ENCODE measurements around the gene TIMM50.
"Not testable (repeated sequence)": the region's sequence is repeated elsewhere in the genome, so short reads cannot be mapped to it uniquely, and the experiment has no call there.

Gene TIMM50

DNA sequence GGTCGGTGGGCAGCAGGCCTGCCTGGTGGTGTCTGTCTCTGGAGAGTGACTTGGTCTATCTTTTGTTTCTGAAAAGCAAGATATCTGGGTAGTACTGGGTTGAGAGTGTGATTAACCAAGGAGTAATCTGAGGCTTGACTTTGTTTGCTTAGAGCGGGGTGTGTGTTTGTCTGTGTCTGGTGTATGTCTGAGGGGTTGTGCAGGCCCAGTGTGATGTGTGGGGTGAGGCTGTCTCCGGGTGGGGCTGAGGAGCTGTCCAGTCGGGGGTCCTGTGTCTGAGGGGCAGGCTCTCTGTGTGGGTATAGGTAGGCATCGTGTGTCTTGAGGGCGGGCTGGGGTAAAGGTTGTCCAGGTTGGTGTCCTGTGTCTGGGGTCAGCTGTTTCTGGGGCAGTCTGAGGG is 11.1 kb upstream of the TIMM50 start:
- no peak for DNase-seq (ENCODE audit: low spot score)

DNA sequence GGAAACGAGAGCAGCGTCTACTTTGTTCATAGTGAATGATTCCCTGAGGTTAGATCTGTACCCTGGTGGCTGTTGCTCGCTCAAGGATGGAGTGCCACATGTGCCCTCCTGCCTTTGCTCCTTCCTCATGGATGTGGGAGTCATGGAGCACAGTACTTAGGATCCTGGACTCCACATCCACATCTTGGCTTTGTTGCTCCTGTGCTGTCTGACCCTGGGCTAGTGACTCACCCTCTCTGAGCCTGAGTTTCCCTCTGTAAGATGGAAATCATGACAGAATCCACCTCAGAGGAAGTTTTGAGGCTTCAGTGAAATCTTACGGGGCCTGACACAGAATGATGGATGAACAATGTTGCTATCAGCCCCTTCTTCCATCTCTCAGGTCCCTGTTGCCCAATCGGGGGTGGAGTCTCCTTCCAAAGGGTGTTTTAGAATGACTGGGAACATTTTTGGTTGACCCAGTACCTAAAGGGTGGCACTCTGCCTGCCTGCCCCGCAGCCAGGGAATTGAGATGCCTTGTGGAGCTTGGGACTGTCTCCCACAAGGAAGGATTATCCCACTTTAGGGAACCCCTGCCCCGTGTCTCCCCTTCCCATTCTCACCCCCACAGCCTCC is 9.8 kb upstream of the TIMM50 start:
- no peak for DNase-seq (ENCODE audit: low spot score)

DNA sequence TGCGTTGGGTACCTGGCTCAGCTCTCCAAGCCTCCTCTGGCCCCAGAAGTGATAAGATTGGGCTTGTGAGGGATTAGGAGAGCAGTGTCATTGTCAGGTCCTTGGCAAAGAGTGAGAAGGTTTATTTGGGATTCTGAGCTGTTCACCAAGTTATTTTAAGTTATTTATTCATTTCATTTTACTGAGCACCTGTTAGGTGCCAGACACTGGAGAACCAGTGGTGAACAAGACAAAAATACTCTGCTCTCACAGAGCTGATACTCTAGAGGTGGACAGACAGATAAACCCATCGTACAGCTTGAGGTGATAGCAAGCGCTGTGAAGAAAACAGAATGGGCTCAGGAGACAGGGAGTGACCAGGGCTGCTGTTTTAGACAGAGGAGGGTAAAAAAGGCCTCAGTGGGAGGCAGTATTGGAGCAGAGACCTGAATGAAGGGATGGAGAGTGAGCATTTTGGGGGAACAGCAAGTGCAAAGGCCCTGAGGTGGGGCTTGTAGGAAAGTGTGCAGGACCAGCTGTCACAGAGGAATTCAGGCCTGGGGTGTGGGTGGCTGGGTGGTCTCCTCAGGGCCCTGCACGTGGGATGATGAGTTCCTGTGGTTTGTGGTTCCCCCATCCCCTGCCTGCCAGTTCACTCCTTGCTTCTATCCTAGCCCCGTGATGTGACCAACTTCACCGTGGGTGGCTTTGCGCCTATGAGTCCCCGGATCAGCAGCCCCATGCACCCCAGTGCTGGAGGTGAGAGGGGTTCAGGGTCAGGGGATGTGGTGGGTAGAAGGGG is 8.7 kb upstream of the TIMM50 start:
- DNase-seq (ENCODE audit: low spot score), result no peak

DNA sequence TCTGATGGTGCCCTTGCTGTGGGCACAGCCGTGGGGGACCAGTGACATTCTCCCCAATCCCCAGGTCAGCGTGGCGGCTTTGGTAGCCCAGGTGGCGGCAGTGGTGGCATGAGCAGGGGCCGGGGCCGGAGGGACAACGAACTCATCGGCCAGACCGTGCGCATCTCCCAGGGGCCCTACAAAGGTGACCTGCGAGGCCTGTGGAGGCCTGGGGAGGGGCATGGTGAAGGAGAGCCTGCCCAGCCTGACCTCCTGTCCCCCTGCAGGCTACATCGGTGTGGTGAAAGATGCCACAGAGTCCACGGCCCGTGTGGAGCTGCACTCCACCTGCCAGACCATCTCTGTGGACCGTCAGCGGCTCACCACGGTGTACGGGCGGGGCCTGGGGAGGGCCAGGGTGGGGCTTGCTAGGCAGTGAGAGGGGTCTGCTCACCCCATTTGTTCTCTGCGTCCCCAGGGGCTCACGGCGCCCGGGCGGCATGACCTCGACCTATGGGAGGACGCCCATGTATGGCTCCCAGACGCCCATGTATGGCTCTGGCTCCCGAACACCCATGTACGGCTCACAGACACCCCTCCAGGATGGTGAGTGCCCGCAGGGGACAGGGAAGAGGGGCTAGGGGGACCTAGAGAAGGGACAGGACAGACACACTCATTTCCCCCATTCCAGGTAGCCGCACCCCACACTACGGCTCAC is 7.7 kb upstream of the TIMM50 start:
- DNase-seq (ENCODE audit: low spot score), result no peak

DNA sequence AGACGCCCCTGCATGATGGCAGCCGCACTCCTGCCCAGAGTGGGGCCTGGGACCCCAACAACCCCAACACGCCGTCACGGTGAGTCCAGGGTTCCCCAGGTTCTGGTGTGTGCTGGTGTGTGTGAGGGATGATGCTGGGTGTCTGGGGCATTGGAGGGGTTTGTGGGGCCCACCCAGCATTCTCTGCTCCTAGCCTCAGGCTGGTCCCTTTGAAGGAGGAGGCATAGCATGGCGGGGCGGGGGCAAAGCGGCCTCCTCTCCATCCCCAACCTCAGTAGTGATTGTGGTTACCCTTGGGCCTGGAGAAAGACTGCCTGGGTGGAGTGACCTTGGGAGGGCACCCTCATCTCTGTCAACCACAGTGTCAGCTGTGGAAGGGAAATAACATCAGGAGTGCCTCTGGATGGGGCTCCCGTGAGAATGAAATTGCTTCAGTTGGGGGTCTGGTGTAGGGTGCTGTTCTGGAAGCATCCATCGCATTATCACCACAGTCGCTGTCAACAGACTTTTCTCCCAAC is 7.1 kb upstream of the TIMM50 start:
- no peak for DNase-seq (ENCODE audit: low spot score)

DNA sequence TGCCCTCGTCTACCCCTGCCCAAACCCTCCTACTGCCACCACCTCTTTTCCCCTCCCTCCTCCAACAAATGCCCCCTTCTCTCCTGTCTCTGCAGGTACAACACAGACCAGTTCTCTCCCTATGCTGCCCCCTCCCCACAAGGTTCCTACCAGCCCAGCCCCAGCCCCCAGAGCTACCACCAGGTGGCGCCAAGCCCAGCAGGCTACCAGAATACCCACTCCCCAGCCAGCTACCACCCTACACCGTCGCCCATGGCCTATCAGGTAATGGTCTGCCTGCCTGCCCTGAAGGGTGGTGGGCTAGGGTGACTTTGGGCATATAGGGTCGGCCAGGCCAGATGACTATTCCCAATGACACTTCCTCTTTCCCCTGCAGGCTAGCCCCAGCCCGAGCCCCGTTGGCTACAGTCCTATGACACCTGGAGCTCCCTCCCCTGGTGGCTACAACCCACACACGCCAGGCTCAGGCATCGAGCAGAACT is 6.5 kb upstream of the TIMM50 start:
- peak; percentile 44 for DNase-seq (ENCODE audit: low spot score)

DNA sequence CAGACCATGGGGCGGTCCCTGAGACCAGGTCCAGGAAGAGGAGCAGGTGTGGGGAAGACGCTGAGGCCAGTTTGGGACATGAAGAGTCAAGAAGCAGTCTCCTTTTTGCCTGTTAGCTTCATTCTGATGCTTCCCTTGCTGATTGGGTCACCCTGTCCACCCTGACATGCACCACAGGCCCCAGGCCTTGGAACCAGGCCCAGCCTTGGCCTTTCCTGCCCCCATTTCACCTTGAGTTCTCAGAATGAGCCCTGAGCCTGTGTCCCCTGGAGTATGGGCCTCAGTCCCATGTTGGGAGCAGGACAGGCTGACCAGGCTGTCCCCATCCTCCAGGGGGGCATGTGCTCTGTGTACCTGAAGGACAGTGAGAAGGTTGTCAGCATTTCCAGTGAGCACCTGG is 4.9 kb upstream of the TIMM50 start:
- DNase-seq (ENCODE audit: low spot score), result no peak

DNA sequence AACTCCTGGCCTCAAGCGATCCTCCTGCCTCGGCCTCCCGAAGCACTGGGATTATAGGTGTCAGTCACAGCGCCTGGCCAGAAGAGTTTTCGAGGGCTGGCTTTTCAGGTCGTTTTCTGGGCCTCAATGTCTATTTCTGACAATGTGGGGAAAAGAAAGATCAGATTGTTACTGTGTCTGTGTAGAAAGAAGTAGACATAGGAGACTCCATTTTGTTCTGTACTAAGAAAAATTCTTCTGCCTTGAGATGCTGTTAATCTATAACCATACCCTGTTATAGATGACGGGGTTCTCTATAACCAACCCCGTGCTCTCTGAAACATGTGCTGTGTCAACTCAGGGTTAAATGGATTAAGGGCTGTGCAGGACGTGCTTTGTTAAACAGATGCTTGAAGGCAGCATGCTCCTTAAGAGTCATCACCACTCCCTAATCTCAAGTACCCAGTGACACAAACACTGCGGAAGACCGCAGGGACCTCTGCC is 1.3 kb upstream of the TIMM50 start:
- not testable (repeated sequence) for DNase-seq (ENCODE audit: low spot score)

DNA sequence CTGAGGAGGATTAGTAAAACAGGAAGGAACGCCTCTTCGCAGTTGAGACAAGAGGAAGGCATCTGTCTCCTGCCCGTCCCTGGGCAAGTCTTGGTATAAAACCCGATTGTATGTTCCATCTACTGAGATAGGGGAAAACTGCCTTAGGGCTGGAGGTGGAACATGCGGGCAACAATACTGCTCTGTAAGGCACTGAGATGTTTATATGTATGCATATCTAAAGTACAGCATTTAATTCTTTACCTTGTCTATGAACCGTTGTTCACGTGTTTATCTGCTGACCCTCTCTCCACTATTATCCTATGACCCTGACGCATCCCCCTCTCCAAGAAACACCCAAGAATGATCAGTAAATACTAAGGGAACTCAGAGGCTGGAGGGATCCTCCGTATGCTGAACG is 722 bp upstream of the TIMM50 start:
- DNase-seq (ENCODE audit: low spot score), result no peak

DNA sequence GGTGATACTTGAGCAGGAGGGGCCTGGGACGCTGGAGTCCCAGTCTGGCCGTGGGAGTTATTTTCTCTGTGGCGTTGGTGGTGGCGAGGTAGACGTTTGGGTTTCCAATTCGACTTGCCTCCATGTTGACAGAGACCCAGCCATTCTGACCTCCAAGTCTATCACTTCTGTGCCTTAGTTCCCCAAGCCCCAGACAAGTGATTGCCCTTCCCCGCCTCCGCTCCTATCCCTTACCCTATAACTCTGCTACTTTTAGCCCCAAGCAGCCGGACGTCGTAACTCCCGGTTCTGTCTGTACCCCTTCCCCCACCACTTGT is 549 bp downstream of the TIMM50 start:
- DNase-seq (ENCODE audit: low spot score), result no peak

DNA sequence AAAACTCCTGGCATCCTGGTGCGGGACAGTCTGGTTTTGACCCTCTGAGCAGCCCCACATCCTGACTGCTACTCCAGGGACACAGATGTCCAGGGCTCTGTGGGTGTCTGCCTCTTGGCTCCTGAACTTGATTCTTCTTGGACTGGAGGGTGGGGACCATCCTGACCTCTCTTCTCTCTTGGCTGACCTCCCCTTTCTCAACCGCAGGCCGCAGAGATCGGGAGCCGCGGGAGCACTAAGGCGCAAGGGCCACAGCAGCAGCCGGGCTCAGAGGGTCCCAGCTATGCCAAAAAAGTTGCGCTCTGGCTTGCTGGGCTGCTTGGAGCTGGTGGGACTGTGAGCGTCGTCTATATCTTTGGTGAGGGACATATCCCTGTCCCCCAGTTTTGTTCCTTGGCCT is 1.0 kb downstream of the TIMM50 start:
- no peak for DNase-seq (ENCODE audit: low spot score)

DNA sequence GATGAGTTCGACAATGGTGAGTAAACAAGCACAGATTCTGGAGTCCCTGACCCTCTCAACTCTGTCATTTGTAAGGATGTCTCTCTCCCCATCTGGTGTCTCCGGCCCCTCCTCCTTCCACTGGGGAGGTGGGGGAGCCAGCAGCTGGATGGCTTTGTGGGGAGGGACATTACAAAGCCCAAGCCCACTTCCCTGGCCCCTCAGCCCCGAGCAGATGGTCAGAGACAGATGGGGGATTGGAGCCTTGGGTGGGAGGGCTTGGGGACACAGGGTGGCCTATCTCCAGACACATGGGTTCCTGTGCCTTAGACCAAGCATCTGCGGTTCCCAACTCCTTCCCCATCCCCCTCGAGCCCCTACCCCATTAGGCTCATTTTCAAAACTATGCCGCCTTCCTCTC is 2.5 kb downstream of the TIMM50 start:
- no peak for DNase-seq (ENCODE audit: low spot score)

DNA sequence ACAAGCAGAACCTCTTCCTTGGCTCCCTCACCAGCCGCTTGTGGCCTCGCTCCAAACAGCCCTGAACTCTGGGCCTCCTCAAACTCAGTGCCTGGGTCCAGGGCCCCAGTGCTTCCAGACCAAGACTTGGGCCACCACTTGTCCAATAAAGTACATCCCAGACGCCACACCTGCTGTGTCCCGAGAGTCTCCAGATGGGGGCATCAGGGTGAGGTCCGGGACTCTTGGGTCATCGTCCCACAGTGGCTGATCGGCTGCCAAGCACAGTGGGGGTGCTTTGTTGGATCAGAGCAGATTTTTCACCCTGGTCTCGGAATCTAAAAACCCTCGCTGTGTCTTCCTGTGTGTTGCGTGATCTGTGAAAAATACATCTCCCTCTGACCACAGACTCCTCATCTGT is 9.1 kb downstream of the TIMM50 start:
- DNase-seq (ENCODE audit: low spot score), result no peak

DNA sequence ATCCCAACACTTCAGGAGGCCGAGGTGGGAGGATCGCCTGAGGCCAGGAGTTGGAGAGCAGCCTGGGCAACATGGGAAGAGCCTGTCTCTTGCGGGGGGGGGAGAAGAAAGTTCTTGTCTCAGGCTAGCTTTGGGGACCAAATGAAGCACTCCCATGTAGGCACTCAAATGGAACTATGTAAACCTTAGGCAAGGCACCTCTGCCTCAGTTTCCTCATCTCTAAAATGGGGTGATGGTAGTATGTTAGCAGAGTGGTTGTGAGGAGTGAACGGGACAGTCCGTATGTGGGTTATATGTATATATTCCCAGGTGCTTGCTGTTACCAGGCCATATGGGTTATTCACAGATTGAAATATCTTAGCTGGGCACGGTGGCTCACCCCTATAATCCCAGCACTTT is 11.6 kb downstream of the TIMM50 start:
- DNase-seq (ENCODE audit: low spot score), result no peak

DNA sequence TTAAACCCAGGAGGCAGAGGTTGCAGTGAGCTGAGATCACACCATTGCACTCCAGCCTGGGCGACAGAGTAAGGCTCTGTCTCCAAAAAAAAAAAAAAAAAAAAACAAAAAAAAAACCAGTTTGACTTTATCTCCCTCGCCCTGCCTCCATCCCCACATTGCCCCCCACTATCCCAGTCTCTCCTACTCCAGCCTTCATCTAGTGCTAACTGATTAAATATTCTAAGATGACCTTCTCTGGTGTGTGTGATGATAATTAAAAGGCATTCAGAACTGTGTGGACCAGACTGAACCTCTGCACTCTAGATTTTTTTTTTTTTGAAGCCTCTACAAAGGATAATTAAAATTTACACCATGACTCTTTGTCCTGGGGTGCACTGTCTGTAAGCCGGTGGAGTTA is 12.2 kb downstream of the TIMM50 start:
- no peak for DNase-seq (ENCODE audit: low spot score)

DNA sequence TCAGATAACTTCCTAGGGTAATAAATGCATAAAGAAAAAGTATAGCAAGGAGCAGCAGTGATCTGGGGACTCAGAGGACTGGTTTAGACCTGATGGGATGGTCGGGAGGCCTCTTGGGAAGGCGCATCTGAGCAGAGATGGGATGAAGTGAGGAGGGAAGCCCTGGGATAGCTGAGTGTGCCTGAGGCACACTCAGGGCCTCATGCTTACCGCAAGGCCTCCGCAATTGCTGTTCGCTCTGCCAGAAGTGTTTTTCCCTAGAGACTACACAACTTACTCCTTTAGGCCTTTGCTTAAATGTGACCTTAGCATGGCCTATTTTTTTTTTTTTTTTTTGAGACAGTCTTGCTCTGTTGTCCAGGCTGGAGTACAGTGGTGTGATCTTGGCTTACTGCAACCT is 14.0 kb downstream of the TIMM50 start:
- no peak for DNase-seq (ENCODE audit: low spot score)

DNA sequence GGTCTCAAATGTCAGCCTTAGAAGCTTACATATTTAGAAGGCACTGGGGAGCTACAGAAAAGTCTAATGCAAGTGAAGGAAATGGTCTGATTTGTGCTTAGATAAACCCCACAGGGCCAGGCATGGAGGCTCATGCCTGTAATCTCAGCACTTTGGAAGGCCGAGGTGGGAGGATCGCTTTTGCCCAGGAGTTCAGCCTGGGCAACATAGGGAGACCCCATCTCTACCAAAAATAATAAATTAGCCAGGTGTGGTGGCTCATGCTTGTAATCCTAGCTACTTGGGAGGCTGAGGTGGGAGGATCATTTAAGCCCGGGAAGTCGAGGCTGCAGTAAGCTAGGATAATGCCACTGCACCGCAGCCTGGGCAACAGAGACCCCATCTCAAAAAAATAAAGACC is 15.4 kb downstream of the TIMM50 start:
- DNase-seq (ENCODE audit: low spot score), result no peak

DNA sequence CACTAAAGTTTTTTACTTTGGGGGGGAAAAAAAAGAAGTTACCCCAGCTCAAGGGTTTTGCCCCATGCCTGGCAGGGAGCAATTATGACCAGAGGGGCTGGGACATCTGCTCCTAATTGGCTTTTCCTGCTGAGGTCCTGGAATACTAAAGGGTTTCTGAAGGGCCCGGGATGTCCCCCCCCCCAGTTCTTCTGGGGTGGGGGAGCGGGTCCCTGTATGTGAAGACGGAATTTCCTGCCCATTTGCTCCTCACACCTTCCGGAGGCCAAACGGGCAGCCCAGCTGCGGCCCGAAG is 17.0 kb downstream of the TIMM50 start:
- no peak for DNase-seq (ENCODE audit: low spot score)

DNA sequence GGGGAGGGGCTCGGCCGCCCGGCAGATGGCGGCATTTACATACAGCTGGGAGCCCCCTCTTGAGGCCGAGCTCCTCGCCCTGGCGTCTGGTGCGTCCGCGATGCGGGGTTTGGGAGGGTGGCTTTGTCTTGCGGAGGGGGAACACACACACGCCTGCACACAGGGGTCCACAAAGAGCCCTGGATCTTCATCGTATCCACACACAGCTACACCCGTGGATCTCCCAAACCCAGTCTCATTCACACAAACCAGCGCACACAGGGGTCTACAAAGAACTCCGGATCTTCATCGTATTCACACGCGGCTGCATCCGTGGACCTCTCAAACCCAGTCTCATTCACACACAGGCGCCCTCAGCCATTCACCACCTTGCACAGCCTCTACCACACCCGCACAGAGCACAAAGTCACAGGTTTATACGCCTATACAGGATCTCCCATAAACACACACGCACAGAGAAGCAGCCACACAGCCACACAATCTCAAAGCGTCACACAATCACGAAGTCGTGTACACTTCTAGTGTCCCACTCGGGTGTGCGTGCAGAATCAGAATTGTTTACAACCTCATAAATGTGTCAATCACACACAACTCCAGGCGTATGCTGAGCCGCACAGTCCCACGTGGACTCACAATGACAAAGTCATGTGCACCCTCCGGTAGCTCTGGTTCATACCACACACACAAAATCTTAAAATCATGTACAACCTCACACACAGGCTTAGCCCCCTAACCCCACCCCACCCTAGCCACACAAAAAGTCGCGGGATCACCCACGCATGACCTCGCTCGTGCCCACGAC is 17.6 kb downstream of the TIMM50 start:
- DNase-seq (ENCODE audit: low spot score), result peak; percentile 42

DNA sequence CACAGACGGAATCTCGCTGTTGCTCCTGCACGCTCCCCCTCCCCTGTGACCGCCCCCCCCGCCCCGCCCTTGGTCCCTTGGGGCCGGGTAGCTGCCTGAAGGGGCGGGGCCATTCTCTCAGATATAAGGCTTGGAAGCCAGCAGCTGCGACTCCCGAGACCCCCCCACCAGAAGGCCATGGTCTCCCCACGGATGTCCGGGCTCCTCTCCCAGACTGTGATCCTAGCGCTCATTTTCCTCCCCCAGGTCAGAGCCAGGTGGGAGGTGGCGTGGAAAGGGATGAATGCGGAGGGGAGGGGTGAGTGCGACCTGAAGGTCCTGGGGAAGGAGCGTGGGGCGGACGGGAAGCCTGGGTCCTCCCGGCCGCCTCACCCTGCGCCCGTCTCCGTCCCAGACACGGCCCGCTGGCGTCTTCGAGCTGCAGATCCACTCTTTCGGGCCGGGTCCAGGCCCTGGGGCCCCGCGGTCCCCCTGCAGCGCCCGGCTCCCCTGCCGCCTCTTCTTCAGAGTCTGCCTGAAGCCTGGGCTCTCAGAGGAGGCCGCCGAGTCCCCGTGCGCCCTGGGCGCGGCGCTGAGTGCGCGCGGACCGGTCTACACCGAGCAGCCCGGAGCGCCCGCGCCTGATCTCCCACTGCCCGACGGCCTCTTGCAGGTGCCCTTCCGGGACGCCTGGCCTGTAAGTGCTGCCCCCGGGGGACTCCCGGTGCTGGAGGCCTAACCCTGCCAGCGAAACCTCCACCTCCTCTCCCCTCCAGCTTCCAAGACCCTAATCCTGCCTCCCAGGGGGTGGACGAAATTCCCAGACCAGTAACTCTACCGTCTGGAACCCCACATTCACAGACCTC is 18.4 kb downstream of the TIMM50 start, which contains the start of gene DLL3:
TSS of gene DLL3 (plus strand) at position 150 of the 845 bp plus-strand sequence. CDS start at position 178, 28 bp downstream.
- no peak for DNase-seq (ENCODE audit: low spot score)

DNA sequence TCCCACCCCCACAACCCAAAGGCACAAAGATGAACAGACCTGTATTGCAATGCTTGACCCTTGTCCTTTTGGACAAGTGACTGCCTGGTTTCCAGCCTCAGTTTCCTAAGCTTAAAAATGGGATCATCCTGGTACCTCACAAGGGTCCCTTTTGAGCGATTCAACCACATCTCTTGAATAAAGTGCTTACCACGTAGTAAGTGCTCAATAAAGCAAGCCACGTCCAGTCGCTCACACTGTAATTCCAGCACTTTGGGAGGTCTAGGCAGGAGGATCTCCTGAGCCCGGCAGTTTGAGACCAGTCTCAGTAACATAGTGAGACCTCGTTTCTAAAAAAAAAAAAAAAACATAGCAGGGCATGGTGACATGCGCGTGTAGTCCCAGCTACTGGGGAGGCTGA is 19.3 kb downstream of the TIMM50 start:
- no peak for DNase-seq (ENCODE audit: low spot score)
